Dermis blood vessel endothelial cell (primary cell): ENCODE measurements around the gene DACT1. TPM values are rescaled to one million over a fixed set of nuclear protein-coding genes. Genes with fewer than 3 reads are reported as not detected.
A peak's percentile ranks its signal among the peaks of the same experiment; 100 is the strongest.

Experiments used
- DNase-seq: peaks from one replicate; pipeline ENCODE4 v3.0.0; 2010
- total RNA-seq: library from RNA; depleted of rRNA; stranded (reverse); fragments of >200 nt; gene quantifications from 2 replicates; pipeline ENCODE4 v1.2.3, GENCODE V29; 2014

The DACT1 gene
- total RNA-seq, 1 donor from 2014 or later, result 0.34 TPM

DNA sequence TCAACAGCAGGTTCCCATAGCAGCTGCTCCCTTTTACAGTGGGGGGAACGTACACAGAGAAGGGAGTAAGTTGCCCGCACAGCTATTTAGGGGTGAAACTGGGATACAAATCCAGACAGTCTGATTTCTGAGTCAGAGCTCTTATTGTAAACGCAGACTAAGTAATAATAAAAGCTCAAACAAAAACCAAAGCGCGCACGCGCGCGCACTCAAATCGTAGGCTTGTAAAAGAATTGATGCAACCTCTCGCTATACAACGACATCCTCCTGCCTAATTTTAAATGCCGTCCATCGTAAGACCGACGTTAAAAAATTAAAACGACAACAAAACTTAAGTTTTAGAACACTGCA is 747 bp upstream of the DACT1 start:
- DNase-seq, result peak; percentile 53

DNA sequence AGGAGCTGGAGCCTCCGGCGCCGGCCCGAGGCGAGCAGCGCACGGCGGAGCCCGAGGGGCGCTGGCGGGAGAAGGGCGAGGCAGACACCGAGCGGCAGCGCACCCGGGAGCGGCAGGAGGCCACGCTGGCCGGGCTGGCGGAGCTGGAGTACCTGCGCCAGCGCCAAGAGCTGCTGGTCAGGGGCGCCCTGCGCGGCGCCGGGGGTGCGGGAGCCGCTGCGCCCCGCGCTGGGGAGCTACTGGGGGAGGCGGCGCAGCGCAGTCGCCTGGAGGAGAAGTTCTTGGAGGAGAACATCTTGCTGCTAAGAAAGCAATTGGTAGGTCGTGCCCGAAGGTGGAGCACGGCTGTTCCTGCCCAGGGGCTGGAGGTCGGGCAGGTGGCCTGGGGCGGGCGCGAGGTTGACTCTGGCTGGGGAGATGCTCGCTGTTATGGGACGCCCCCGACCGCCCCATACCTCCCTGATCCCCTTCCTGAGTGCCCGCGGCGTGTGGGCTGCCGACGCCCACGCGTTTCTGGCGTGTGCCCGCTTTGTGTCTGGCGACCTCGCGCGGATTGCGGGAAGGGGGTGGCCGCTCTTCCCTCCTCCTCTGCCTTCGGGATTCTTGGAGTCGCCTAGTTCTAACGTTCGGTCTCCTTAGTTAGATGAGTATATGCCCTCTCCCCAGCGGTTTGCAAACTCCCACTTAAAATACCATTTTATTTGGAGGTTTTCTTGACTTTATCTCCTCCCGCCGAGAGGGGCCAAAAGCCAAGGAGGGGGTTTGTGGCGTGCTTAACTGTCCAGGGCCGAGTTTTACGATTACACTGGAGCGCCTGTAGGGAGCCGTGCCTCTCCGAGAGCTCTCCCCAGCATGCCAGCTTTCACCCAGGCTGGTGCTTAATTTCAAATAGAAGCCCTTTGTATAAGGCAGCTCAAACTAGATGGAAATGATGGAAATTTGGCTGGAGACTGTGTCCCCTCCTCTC is 752 bp downstream of the DACT1 start:
- peak; percentile 4 for DNase-seq

DNA sequence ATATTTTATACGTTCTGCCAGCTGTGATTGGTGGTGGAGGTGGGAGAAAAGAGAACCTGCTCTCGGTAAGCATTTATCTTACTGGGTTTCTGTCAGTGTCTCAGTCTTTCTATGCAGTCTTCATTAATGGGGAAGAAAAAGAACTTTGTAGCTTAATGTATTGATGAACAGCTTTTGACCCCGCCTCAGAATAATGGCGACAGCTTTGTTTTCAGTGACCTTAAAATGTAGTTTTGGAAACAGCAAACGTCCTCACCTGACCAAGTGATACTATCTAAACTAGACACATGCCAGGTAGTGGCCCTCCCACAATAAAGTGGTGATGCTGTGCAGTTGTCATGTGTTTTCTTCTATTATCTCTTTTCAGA is 1.4 kb downstream of the DACT1 start:
- no peak for DNase-seq

DNA sequence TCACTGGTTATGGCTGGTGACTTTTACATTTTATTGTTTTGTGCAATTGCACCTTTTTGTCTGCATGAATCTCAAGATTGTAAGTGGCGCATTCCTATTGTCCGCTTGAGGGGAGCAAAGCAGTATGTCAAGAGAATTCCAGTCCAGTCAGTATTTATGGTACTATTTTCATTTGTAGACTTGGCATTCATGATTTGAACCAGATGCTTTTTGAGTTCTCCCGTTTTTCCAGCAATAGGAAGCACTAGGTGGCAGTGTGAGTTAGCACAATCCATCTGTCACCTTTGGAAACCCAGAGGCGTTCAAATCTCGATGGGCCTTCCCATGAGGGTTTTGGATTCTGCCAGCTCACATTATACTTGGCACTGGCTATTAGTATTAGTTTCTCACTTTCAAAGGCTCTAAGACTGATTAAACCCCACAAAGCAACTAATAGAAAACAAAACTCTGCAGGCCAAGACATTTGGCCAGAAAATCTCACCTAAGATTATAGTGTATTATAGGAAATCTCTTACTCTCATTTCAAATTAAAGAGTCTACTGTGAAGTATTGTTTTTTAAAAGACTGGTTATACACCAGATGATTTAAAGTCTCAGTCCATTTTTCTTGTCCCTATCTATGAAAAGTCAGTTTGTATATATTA is 2.2 kb downstream of the DACT1 start:
- peak; percentile 63 for DNase-seq

DNA sequence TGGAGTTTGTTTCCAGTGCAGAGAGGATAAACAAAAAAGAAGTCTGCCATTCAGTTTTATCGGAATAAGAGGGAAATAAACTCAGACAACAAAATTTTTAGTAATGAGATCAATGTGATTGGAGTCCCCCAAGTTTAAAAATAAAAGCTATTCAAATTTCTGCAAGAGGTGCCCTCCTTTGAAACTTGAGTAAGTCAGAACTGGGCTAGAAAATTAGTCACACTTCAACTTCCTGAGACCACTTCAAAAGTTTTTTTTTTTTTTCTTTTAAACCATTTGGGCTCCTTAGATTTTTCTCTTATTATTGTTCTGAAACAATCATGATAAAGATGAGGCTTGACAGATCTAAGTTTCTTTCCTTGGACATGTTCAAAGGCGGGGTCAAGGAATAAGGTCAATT is 3.2 kb downstream of the DACT1 start:
- DNase-seq, result no peak

DNA sequence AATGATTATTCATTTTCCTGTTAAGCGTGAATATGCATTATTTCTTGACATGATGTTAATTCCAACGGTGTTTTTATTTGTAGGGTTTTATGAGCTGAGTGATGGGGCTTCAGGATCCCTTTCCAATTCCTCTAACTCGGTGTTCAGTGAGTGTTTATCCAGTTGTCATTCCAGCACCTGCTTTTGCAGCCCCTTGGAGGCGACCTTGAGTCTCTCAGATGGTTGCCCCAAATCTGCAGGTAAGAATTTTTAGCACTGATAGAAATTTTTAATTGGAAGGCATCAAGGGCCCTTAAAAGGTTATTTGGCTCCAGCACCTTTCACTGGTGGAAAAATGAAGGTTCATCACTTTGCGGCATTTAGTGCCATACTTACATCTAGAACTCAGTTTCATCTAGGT is 3.7 kb downstream of the DACT1 start:
- no peak for DNase-seq

DNA sequence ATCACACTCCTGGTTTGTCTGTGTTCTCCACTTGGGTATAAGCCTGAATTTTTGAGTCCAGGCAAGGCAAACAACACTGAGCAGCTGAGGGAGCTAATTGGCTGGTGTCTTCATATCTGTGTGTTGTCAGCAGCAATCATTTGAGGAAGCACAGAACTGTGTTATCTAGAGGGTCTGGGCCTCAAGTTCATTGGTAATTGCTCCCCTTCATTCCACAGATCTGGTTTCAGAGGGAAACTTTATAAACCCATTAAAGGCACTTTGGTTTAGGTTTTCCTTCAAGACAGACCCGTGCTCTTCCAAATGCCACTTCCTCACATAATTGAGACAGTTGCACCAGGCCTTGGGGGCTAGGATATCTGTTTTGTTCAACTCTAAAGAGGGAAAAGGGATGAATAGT is 5.6 kb downstream of the DACT1 start:
- no peak for DNase-seq

DNA sequence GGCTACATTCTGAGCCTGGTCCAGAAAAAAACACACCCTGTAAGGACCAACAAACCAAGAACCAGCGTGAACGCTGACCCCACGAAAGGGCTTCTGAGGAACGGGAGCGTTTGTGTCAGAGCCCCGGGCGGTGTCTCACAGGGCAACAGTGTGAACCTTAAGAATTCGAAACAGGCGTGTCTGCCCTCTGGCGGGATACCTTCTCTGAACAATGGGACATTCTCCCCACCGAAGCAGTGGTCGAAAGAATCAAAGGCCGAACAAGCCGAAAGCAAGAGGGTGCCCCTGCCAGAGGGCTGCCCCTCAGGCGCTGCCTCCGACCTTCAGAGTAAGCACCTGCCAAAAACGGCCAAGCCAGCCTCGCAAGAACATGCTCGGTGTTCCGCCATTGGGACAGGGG is 7.9 kb downstream of the DACT1 start:
- no peak for DNase-seq

DNA sequence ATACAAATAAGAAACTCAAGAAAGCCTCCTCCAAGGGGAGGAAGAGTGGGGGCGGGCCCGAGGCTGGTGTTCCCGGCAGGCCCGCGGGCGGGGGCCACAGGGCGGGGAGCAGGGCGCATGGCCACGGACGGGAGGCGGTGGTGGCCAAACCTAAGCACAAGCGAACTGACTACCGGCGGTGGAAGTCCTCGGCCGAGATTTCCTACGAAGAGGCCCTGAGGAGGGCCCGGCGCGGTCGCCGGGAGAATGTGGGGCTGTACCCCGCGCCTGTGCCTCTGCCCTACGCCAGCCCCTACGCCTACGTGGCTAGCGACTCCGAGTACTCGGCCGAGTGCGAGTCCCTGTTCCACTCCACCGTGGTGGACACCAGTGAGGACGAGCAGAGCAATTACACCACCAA is 8.7 kb downstream of the DACT1 start:
- DNase-seq, result no peak

DNA sequence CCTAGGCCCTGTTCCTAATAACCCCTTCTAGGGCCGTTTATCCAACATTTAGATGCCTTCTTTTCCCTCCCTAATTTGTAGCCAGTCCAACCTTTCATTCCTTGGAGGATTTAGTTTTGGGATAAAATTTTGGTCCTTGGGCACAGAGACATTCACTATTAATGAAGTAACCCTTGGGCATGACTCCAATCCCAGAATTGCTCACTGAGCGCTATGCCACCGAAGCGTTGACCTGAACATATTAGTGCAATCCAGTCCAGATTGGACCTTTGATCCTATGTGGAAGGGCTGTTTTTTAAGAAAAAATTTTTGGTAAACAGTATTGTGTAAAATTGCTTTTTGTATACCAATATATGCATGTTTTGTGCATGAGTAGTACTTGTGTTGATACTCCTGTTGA is 10.0 kb downstream of the DACT1 start:
- DNase-seq, result no peak

DNA sequence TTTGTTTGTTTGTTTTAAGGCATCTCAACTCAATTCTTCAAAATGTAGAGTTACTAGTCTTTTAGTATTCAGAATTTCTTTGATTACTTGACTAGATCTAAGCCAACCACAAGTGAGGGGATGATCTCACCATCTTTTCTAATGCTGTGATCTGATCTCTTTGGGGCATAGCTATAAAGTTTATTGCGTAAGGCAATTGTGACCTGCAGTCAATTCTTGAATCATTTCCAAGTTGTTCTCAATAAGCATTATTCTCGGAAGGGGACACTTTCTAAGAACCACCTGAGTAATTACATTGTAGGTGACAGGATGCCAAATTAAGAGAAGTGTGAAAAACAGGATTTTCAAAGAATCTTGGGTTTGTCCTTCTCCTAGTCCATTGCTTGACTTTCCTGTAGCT is 13.1 kb downstream of the DACT1 start:
- no peak for DNase-seq

DNA sequence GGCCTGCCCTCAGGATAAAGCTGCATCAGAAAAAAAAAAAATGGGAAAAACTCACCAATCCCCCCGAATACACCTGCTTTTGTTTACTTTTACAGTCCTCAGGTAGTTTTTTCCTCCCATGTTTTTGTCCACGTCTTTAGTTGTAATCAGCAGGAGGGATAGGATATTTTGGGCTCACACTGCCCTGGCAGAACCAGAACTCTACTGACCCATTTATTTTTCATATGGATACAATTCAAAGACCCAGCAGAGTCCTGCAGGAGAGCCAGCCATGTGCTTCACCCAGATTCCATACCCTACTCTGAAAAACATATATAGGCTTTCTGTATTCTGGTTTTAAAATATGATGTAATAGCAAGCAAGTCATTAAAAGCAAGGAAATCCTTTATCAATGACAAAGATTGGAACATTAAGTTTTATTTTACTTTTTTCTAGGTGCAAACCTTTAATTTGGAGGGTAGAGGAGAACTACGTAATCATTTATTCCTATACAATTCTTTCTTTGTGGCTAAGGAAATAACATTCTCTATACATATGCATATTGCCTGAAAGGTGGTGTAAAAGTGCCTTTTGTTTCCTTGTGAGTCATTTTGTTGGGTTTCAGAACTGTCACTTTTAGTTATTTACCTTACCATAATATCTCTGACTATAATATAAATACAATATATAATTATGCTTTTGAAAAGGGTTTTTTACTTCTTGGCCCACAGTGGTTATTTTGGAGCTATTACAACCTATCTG is 19.1 kb downstream of the DACT1 start:
- DNase-seq, result no peak

DNA sequence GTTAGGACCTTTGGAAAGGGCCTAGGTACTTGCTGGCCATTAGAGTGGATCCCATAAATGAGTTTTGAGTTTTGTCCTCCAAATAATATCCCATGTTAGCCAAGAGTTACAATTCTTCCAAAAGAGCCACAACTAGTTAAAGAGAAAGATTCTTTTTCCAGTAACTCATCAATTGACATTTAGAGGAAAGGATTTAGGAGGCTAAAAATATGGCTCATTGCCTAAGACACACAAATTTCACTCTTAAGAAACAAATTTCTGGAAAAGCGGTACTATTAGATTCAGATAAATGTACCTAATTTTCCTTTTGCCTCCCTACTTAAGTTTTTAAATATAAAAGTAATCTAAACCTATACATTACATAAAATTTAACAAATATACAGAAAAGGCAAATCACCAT is 21.3 kb downstream of the DACT1 start:
- no peak for DNase-seq

DNA sequence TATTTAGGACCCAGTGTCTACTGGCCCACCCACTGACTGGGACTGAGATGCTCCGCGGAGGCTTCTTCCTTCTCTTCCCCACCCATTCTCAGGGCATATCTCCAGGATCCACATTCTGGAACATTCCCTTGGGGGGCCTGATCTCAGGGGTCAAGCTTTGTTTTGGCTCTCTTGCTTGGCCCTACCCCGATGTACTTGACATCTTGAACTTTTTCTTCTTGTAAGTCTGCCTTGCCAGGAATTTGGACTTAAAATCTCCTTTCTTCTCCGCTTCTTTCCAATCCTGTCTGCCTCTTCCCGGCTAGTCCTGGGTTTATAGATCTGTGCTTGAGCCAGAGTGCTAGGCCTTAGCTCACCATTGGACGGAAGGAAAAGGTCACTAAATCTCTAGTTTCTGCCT is 22.1 kb downstream of the DACT1 start:
- DNase-seq, result no peak

DNA sequence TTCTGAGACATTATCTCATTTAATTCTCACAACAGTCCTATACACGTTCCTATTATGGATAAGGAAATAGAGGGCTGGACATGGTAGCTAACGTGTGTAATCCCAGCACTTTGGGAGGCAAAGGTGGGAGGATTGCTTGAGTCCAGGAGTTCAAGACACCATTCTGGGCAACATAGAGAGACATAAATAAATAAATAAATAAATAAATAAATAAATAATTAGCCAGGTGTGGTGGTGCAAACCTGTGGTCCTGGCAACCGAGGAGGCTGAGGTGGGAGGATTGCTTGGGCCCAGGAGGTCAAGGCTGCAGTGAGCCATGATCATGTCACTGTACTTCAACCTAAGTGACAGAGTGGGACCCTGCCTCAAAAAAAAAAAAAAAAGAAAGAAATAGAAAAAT is 22.6 kb downstream of the DACT1 start:
- no peak for DNase-seq

DNA sequence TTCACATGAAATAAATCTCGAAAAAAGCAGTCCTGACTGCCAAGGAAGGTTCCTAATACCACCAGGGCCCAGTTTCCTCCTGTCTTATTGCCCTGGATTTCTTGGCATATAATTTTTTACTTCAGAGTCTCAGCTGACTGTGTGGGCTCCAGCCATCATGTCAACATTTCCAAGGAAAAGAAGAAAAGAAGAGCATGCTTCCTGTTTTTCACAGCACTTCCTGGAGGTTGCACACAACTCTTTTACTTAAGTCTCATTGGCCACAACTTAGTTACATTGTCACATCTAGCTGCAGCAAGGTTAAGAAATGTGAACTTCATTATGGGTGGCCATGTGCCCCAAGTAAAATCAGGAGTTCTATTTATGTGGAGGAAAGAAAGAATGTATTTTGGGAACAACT is 24.3 kb downstream of the DACT1 start:
- DNase-seq, result no peak

DNA sequence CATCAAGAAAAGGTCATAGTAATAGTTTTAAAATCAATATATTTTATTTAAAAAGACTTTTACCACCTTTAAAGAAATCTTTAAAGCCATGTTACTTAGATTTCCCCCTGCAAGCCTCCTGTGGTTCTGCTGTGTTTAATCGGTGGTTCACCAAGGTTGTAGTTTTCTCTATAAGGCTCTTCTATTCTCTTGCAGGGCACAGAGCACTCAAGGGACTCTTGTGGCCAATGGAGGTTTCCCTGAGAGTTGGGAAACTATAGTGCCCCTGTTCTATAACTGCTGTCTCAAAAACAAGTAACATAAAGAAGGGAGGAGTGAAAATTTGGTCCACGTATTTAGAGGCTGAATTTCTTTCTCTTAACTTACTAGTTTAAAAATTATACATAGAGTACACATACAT is 25.0 kb downstream of the DACT1 start:
- DNase-seq, result no peak

DNA sequence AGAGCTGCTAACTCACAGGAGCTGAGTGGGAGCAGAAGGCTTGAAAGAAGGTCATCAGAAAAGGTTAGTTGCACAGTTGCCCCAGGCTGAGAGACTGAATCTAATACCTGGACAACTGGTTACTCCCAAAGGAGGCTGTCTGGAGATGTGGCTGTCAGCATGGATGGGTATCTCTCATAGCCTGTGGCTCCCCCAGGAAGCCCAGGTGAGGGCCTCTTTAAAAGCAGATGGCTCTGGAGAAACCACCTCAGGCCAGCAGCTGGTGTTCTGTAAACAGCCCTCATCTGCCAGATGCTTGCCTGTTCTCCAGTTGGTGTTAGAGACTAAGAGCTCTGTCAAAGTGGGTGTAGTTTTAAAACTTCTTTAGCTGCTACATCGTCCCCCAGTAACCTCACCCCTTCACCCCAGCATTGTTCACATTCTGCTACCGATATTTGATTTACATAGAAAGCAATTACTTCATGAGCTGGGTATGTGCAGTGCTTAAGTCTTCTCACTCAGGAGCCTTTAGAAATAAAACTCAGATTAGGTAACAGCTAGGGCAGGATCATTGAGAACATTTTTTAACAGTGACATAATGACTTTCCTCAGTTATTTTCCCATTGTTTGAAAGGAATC is 25.8 kb downstream of the DACT1 start:
- DNase-seq, result no peak

DNA sequence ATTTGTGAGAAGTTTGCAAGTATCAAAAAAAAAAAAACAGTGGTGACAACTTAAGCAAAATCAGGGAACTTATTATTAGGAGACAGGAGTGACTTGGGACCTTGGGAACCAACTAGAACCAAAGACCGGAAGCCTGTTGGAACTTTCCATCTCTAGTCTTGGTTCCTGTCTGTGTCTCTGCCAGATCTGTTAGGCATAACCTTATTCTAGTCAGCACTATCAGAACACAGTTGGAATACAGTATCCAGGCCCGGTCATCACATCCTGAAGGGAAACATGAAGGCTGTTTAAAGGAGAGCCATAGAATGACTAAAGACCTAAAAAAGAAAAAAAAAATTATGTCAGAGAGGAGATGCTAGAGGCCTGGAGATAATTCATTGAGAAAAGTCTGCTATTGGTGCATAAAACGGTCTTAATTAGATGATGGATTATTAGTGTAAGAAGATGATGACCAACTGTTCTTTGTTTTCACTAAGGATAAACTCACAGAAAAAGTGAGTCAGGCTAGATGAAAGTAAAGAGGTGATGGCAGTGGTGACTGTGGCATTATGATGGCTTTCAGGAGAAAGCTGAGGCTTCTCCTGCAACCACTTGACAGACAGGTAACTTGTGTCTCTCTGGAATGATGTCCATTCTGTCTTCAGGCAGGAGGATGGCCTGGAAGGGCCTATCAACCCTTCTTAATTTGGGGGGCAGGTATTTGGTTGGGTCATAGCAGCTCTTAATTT is 28.2 kb downstream of the DACT1 start:
- no peak for DNase-seq

DNA sequence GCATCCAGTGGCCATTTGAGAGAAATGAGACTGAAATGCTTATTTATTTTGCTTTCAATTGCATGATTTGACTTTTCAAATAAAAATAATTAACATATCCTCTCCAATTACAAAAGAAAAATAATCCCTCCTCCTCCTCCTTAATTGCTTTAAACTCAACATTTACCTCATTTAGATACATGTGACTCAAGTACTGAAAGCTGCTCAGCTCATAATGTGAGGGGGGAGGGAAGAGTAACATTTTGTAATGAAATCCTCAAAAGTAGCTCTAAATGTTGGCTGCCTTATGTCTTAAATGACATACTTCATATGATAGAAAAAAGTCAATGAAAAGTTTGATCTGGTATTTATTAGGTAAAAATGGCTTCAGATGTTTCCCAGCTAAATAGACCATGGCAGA is 29.0 kb downstream of the DACT1 start:
- no peak for DNase-seq

DNA sequence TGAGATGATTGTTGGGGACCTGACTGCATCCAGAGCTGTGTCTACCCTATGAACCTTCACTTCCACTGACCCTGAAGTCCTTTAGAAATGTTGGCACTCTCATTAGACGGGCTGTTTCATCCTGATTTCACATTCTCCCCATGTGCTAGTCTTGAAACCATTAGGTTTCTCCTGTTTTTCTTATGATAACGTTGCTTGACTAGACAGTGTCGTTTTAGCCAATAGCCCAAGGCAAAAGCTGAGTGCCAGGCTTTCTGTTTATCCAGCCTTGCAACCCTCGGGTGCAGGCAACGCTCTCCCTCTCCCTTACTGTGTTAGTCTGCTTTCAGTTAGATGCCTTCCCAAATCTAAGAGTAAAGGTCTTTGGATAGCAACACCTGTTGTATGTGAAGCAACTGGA is 30.1 kb downstream of the DACT1 start:
- DNase-seq, result no peak

DNA sequence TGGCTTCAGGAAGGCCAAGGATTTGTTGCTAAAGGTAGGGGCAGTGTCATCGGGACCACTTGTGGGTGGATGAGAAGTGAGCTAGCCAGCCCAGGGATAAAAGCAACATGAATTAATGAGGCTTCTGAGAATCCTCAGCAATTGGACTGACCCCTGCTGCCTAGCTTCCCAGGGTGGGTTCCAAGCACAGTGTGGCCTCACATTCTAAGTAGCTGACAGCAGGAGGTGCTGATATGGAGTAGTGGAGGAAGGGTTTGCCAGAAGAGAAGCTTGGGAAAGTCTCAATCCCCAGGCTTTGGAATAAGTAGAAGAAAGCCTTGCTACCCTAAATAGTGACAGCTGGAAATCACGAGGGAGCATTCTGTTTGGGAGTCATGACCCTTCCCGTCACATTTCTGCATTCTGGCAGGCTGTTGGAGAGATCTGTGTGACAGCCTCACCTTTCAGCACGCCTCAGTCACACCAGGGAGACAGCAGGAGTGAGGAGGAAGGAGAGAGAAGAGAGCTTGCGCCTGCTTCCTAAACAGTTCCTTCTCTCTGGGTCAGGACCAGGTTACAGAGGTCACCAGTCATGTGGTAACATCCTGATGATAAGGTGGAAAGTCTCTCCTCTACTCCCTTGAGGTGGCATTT is 31.2 kb downstream of the DACT1 start:
- DNase-seq, result no peak
